ES-I3 (cell line): ENCODE measurements around the gene PLB1.

Experiments
- H3K36me3 ChIP-seq: 2 replicates; pipeline ENCODE4 v1.6.1; 2013; ENCODE audit warnings: mild to moderate bottlenecking, low read length, control low read depth, moderate library complexity; ENCODE audit not compliant: insufficient read depth
- H3K4me1 ChIP-seq: 2 replicates; pipeline ENCODE4 v1.6.1; 2013; ENCODE audit warnings: mild to moderate bottlenecking, control low read depth, low read length; ENCODE audit not compliant: insufficient read depth
- H3K9ac ChIP-seq: 2 replicates; pipeline ENCODE4 v1.6.1; 2013; ENCODE audit warnings: low read depth, mild to moderate bottlenecking, low read length, moderate library complexity
- H3K9me3 ChIP-seq: 2 replicates; pipeline ENCODE4 v1.6.1; 2013; ENCODE audit warnings: mild to moderate bottlenecking, low read length, moderate library complexity; ENCODE audit not compliant: control insufficient read depth, insufficient read depth

Gene PLB1

GRCh38 chr2:28583899-28584553 lies 88.2 kb downstream of the PLB1 start:
- no peaks in the 10 kb centered on the region for H3K36me3 ChIP-seq
- peak overlapping the region; percentile 17; the same call in 1 of the 2 replicates for H3K9ac ChIP-seq
- no peaks in the 10 kb centered on the region for H3K9me3 ChIP-seq
- H3K4me1 ChIP-seq = peaks cover 17% of the 10 kb centered on the region

- no peaks in the 10 kb centered on the region for H3K9me3 ChIP-seq
- peaks cover 17% of the 10 kb centered on the region for H3K4me1 ChIP-seq
- no peaks in the 10 kb centered on the region for H3K36me3 ChIP-seq
- H3K9ac ChIP-seq = no peak overlapping the region
These were observed 91.0 kb downstream of the PLB1 start for GRCh38 chr2:28586867-28587266.

GRCh38 chr2:28587526-28588291 lies 91.8 kb downstream of the PLB1 start:
- H3K36me3 ChIP-seq = no peaks in the 10 kb centered on the region
- H3K9ac ChIP-seq = no peak overlapping the region
- no peaks in the 10 kb centered on the region for H3K9me3 ChIP-seq
- H3K4me1 ChIP-seq = peaks cover 17% of the 10 kb centered on the region

DNA sequence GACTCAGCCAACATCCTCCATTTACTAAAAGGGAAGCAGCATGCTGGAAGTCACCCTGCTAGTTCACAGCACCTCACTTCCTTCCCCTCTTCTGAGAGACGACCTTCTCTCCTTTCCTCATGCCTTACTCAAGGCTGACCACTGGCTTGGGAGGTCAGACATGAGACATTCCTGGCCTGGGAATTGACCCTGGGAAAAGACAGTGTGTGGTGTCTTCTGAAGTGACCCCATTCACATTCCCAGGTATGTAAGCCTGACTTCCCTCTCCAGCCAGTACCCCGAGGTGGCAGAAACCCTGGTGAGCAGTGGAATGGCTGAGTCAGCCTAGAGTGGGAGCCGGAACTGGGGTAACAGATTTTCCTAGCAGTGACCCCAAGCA lies 92.4 kb downstream of the PLB1 start:
- Histone ChIP-seq H3K4me1 (peaks cover 21% of the 10 kb centered on the region), H3K36me3 (no peaks in the 10 kb centered on the region), H3K9ac (no peak overlapping the region), H3K9me3 (no peaks in the 10 kb centered on the region)

GRCh38 chr2:28589746-28590463 lies 94.0 kb downstream of the PLB1 start:
- H3K9ac ChIP-seq = no peak overlapping the region
- H3K4me1 ChIP-seq = peaks cover 17% of the 10 kb centered on the region
- H3K9me3 ChIP-seq = no peaks in the 10 kb centered on the region
- H3K36me3 ChIP-seq = no peaks in the 10 kb centered on the region

DNA sequence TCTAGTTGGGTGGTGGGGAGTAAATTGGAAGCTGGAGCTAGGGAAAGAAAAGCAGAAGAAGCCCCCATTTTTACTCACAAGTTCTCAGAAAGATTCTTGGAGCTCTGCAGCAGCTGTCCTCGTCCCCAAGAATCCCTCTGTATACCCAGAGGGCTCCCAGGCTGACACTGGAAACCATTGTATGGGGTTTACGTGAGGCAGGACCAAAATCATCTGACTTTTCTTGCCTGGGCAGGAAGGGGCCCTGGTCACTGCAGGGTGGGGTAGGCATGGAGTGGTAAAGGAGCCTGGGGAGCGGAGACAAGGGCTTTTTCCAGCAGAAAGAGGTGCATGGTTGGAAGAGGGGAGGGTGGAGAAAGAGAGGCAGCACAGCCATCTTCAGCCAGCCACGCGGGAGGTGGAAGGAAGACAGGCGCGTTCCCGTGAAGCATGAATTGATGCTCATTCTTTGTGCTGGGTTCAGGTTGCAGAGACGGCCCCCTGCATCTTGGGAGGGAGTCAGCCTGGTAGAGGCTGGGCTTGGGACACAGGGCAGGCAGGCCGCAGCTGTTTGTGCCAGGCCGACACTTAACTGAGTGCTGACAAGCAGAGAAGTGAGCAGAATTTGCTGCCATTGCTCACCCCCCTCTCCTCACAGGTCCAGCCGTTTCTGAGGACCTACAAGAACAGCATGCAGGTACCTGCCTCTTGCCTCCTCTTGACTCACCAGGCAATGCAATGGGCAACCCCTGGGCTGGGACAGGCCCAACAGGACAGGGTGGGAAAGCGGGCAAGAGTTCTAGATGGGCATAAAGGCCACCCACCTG lies 94.8 kb downstream of the PLB1 start:
- H3K9ac ChIP-seq = no peak overlapping the region
- no peaks in the 10 kb centered on the region for H3K36me3 ChIP-seq
- H3K9me3 ChIP-seq = no peaks in the 10 kb centered on the region
- H3K4me1 ChIP-seq = peaks cover 19% of the 10 kb centered on the region

- Histone ChIP-seq H3K9ac (no peak overlapping the region), H3K4me1 (peaks cover 19% of the 10 kb centered on the region), H3K9me3 (no peaks in the 10 kb centered on the region), H3K36me3 (no peaks in the 10 kb centered on the region)
These were observed 96.0 kb downstream of the PLB1 start for GRCh38 chr2:28591711-28592335.

DNA sequence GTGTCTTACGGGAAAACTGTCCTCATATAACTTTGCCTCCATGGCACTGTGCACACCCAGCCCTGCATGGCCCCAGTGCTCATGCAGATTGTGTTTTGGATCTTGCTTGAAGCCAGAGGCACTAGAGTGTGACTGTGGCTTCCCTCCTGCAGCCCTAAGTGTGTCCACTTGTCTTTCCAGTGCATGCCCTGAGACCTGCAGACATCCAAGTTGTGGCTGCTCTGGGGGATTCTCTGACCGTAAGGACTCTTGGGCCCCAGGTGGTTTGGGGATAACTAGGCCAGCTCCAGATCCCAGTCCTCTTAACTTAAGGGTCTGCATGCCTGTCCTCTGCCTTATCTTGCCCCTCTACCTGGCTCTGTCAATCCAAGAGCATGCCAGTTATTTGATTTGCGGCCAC lies 96.6 kb downstream of the PLB1 start:
- H3K36me3 ChIP-seq = no peaks in the 10 kb centered on the region
- no peaks in the 10 kb centered on the region for H3K9me3 ChIP-seq
- peaks cover 19% of the 10 kb centered on the region for H3K4me1 ChIP-seq
- no peak overlapping the region for H3K9ac ChIP-seq

DNA sequence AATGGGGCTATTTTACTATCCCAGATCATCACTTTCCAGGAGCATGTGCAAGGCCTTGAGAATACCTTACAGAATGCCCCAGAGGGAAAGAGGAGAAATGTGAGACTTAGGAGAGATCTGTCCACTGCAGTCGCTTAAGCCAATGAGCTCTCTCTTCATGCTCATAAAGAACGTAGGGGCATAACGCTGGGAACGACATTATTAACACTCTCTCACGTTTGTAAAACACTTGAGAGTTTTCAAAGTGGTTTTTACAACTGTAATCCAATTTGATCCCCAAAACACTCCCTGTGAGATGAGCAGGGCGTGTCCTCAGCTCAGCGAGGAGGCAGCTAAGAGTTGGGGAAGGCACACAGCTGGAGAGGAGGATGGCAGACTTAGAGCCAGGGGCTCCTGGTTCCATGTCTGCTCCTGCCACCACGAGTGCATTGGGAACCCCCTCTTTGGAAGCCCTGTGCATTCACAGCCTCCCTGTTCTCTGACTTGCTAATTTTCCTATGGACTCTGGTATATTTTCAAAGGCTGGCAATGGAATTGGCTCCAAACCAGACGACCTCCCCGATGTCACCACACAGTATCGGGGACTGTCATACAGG lies 97.4 kb downstream of the PLB1 start:
- Histone ChIP-seq H3K9me3 (no peaks in the 10 kb centered on the region), H3K9ac (no peak overlapping the region), H3K36me3 (no peaks in the 10 kb centered on the region), H3K4me1 (peaks cover 19% of the 10 kb centered on the region)

GRCh38 chr2:28594000-28594331 lies 98.1 kb downstream of the PLB1 start:
- Histone ChIP-seq H3K9me3 (no peaks in the 10 kb centered on the region), H3K36me3 (no peaks in the 10 kb centered on the region), H3K9ac (no peak overlapping the region), H3K4me1 (peaks cover 19% of the 10 kb centered on the region)

- Histone ChIP-seq H3K36me3 (no peaks in the 10 kb centered on the region), H3K9ac (no peak overlapping the region), H3K4me1 (peaks cover 19% of the 10 kb centered on the region), H3K9me3 (no peaks in the 10 kb centered on the region)
These were observed 98.7 kb downstream of the PLB1 start for GRCh38 chr2:28594332-28595108.

DNA sequence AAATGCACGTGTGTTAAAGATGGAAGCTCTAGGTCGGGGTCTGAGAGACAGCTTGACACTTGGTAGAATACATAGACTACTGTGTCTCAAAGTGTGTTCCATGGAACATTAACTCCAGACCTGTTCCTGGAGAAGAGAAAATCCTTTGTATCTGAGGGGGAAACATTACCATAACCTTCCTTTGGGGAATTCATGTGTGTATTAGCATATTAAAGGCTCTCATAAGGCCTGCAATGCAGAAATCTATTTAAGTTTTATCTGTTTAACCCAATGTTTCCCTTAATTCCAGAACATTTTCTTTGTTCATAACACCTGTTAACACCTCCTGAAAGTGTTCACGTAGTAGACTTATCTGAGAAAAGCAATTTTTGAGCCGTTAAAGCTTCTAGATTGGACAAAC lies 99.5 kb downstream of the PLB1 start:
- Histone ChIP-seq H3K9me3 (no peaks in the 10 kb centered on the region), H3K9ac (no peak overlapping the region), H3K36me3 (no peaks in the 10 kb centered on the region), H3K4me1 (peaks cover 19% of the 10 kb centered on the region)

GRCh38 chr2:28598484-28598883 lies 102.6 kb downstream of the PLB1 start:
- Histone ChIP-seq H3K9me3 (no peaks in the 10 kb centered on the region), H3K9ac (no peak overlapping the region), H3K36me3 (no peaks in the 10 kb centered on the region), H3K4me1 (peaks cover 13% of the 10 kb centered on the region)
